Central memory CD8-positive, alpha-beta T cell (primary cell): ENCODE data around the gene SGK1.
"Not testable (repeated sequence)": the region's sequence is repeated elsewhere in the genome, so short reads cannot be mapped to it uniquely, and the experiment has no call there.

Experiments used
- ATAC-seq: fragments of 150-1000 bp; cut with Tn5 transposase; replicated peaks from 2 replicates; pipeline ENCODE4 v1.10.0; 2022; ENCODE audit warnings: mild to moderate bottlenecking, moderate FRiP score, moderate number of reproducible peaks; ENCODE audit not compliant: poor library complexity, severe bottlenecking; ENCODE audit errors: extremely low read depth
- DNase-seq, 2 donors: peaks; one replicate each; pipeline ENCODE4 v3.0.0; 2021; ENCODE audit warnings: low spot score in 2 of 2
- H3K27ac Mint-ChIP-seq: one replicate; pipeline ENCODE4 v1.8.0; 2022; ENCODE audit warnings: low read depth, mild to moderate bottlenecking, moderate library complexity, mixed read lengths
- H3K27me3 Mint-ChIP-seq: one replicate; pipeline ENCODE4 v1.8.0; 2022; ENCODE audit warnings: mixed read lengths
- H3K36me3 Mint-ChIP-seq: one replicate; pipeline ENCODE4 v1.8.0; 2022; ENCODE audit warnings: mild to moderate bottlenecking, moderate library complexity, mixed read lengths; ENCODE audit not compliant: insufficient read depth
- H3K4me1 Mint-ChIP-seq: one replicate; pipeline ENCODE4 v1.8.0; 2022; ENCODE audit warnings: mixed read lengths
- H3K4me3 Mint-ChIP-seq: one replicate; pipeline ENCODE4 v1.8.0; 2022; ENCODE audit warnings: mild to moderate bottlenecking, moderate library complexity, mixed read lengths
- H3K9me3 Mint-ChIP-seq: one replicate; pipeline ENCODE4 v1.8.0; 2022; ENCODE audit warnings: mixed read lengths

SGK1 gene

GRCh38 chr6:134309983-134310605, 7.8 kb downstream of the SGK1 start:
- Mint-ChIP-seq H3K27me3 (no peaks in the 10 kb centered on the region), H3K27ac (no peak overlapping the region), H3K4me1 (no peaks in the 10 kb centered on the region), H3K4me3 (no peak overlapping the region), H3K36me3 (no peaks in the 10 kb centered on the region), H3K9me3 (no peaks in the 10 kb centered on the region)
- DNase-seq, result no peak
- no peak for ATAC-seq

- ATAC-seq (no peak), DNase-seq (no peak)
- Mint-ChIP-seq H3K9me3 (no peaks in the 10 kb centered on the region), H3K36me3 (peaks cover 2% of the 10 kb centered on the region), H3K4me1 (no peaks in the 10 kb centered on the region), H3K27ac (no peak overlapping the region), H3K4me3 (no peak overlapping the region), H3K27me3 (no peaks in the 10 kb centered on the region)
Measured at GRCh38 chr6:134309227-134309626, 8.7 kb downstream of the SGK1 start.

- Mint-ChIP-seq H3K27ac (no peak overlapping the region), H3K36me3 (peaks cover 2% of the 10 kb centered on the region), H3K9me3 (no peaks in the 10 kb centered on the region), H3K4me3 (no peak overlapping the region), H3K4me1 (no peaks in the 10 kb centered on the region), H3K27me3 (no peaks in the 10 kb centered on the region)
- DNase-seq, result no peak
- no peak for ATAC-seq
Measured at GRCh38 chr6:134308800-134309199, 9.1 kb downstream of the SGK1 start.

- H3K27ac Mint-ChIP-seq, result no peak overlapping the region
- H3K9me3 Mint-ChIP-seq, result no peaks in the 10 kb centered on the region
- DNase-seq (no peak), ATAC-seq (no peak)
- no peaks in the 10 kb centered on the region for H3K27me3 Mint-ChIP-seq
- H3K36me3 Mint-ChIP-seq, result peaks cover 2% of the 10 kb centered on the region
- H3K4me3 Mint-ChIP-seq, result no peak overlapping the region
- H3K4me1 Mint-ChIP-seq, result no peaks in the 10 kb centered on the region
Measured at GRCh38 chr6:134307870-134308269, 10.0 kb downstream of the SGK1 start.

GRCh38 chr6:134307075-134307474, 10.8 kb downstream of the SGK1 start:
- H3K27ac Mint-ChIP-seq, result no peak overlapping the region
- H3K4me1 Mint-ChIP-seq, result no peaks in the 10 kb centered on the region
- H3K27me3 Mint-ChIP-seq, result no peaks in the 10 kb centered on the region
- DNase-seq (no peak), ATAC-seq (no peak)
- H3K36me3 Mint-ChIP-seq, result peaks cover 2% of the 10 kb centered on the region
- H3K9me3 Mint-ChIP-seq, result no peaks in the 10 kb centered on the region
- no peak overlapping the region for H3K4me3 Mint-ChIP-seq

- not testable (repeated sequence) for H3K4me3 Mint-ChIP-seq, DNase-seq, H3K27ac Mint-ChIP-seq, H3K27me3 Mint-ChIP-seq, H3K9me3 Mint-ChIP-seq, H3K36me3 Mint-ChIP-seq, ATAC-seq, H3K4me1 Mint-ChIP-seq
Measured at GRCh38 chr6:134304381-134304780, 13.5 kb downstream of the SGK1 start.

GRCh38 chr6:134303891-134304290, 14.0 kb downstream of the SGK1 start:
- Mint-ChIP-seq H3K4me1 (no peaks in the 10 kb centered on the region), H3K36me3 (peaks cover 2% of the 10 kb centered on the region), H3K9me3 (no peaks in the 10 kb centered on the region), H3K27me3 (no peaks in the 10 kb centered on the region), H3K27ac (no peak overlapping the region), H3K4me3 (no peak overlapping the region)
- DNase-seq (no peak), ATAC-seq (no peak)

GRCh38 chr6:134299236-134299635, 18.7 kb downstream of the SGK1 start:
- Mint-ChIP-seq H3K4me3 (no peak overlapping the region), H3K36me3 (no peaks in the 10 kb centered on the region), H3K4me1 (no peaks in the 10 kb centered on the region), H3K27me3 (no peaks in the 10 kb centered on the region), H3K27ac (no peak overlapping the region), H3K9me3 (no peaks in the 10 kb centered on the region)
- DNase-seq (no peak), ATAC-seq (no peak)

- Mint-ChIP-seq H3K9me3 (no peaks in the 10 kb centered on the region), H3K27me3 (no peaks in the 10 kb centered on the region), H3K27ac (no peak overlapping the region), H3K4me1 (no peaks in the 10 kb centered on the region), H3K4me3 (no peak overlapping the region), H3K36me3 (no peaks in the 10 kb centered on the region)
- no peak for ATAC-seq
- DNase-seq, result no peak
Measured at GRCh38 chr6:134296762-134297161, 21.1 kb downstream of the SGK1 start.

- ATAC-seq, result peak; percentile 40
- Mint-ChIP-seq H3K4me1 (no peaks in the 10 kb centered on the region), H3K36me3 (no peaks in the 10 kb centered on the region), H3K4me3 (no peak overlapping the region), H3K9me3 (no peaks in the 10 kb centered on the region), H3K27me3 (no peaks in the 10 kb centered on the region), H3K27ac (no peak overlapping the region)
- no peak for DNase-seq
Measured at GRCh38 chr6:134295953-134296553, 21.9 kb downstream of the SGK1 start.

GRCh38 chr6:134293659-134294161, 24.2 kb downstream of the SGK1 start:
- ATAC-seq (no peak), DNase-seq (no peak)
- Mint-ChIP-seq H3K27ac (no peak overlapping the region), H3K27me3 (no peaks in the 10 kb centered on the region), H3K4me1 (peaks cover 6% of the 10 kb centered on the region), H3K4me3 (no peak overlapping the region), H3K36me3 (no peaks in the 10 kb centered on the region), H3K9me3 (no peaks in the 10 kb centered on the region)

- Mint-ChIP-seq H3K36me3 (no peaks in the 10 kb centered on the region), H3K27ac (no peak overlapping the region), H3K9me3 (no peaks in the 10 kb centered on the region)
Measured at GRCh38 chr6:134291156-134291555, 26.8 kb downstream of the SGK1 start.

GRCh38 chr6:134289204-134289575, 28.7 kb downstream of the SGK1 start:
- no peaks in the 10 kb centered on the region for H3K9me3 Mint-ChIP-seq
- H3K4me3 Mint-ChIP-seq, result no peak overlapping the region
- H3K4me1 Mint-ChIP-seq, result peaks cover 17% of the 10 kb centered on the region
- H3K36me3 Mint-ChIP-seq, result peaks cover 3% of the 10 kb centered on the region
- no peak overlapping the region for H3K27ac Mint-ChIP-seq
- H3K27me3 Mint-ChIP-seq, result no peaks in the 10 kb centered on the region
- no peak for ATAC-seq
- no peak for DNase-seq

More at GRCh38 chr6:134291156-134291555, 26.8 kb downstream of the SGK1 start:
- Mint-ChIP-seq H3K4me1 (peaks cover 17% of the 10 kb centered on the region), H3K4me3 (no peak overlapping the region), H3K27me3 (no peaks in the 10 kb centered on the region)
- ATAC-seq (no peak), DNase-seq (no peak)
